ENCODE data around the gene PARL.

DNA sequence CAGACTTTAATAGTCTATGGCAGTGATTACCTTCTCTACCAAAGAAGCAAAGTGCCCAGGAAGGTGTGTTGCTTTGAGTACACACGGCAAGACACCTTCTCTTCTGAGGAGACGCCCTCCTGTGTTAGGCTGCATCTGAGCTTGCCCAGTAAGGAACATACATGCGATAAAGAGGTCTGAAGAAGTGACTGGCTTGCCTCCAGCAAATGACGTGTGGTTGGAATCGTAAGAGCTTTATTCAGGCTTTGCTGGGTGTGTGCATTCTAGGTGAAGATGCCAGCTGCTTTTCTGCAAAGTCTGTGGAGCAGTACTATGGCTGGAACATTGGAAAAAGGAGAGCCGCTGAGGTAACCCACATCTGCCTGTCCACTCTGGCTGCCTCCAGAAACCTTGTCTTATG lies 81.7 kb downstream of the PARL start:
- TF ChIP-seq TAF1 (IDR thresholded peaks at IDR 0.05; ENCODE audit: low read depth, low read length), result no peak
- no peak for TF ChIP-seq EP300 (IDR thresholded peaks at IDR 0.05; ENCODE audit: borderline replicate concordance in 1 of 2, low read depth in 2 of 2, low read length in 2 of 2)

Measured in H1 (cell line).